Left lobe of liver (tissue), 2 donors: ENCODE results near the gene ZDHHC23. TPM values are rescaled to one million over a fixed set of nuclear protein-coding genes. Genes with fewer than 3 reads are reported as not detected.

ENCODE experiments used
- ATAC-seq: fragments of 200-7000 bp; cut with Tn5 transposase; one replicate; pipeline ENCODE4 v1.9.1; 2020; ENCODE audit warnings: mild to moderate bottlenecking, moderate library complexity
- DNase-seq: peaks from one replicate; pipeline ENCODE4 v3.0.0-alpha.2; 2020; ENCODE audit warnings: low spot score
- total RNA-seq: library from RNA; stranded (reverse); gene quantifications from one replicate; pipeline ENCODE4 v1.2.1, GENCODE V29; 2021
- donor health status: DM: no; HTN: no; CAD: no; lungs with moderate emphysema.
- donor health status: DM: no; HTN: yes; CAD: no.

The ZDHHC23 gene
- total RNA-seq, 1 donor from 2014 or later, result 11.7 TPM

DNA sequence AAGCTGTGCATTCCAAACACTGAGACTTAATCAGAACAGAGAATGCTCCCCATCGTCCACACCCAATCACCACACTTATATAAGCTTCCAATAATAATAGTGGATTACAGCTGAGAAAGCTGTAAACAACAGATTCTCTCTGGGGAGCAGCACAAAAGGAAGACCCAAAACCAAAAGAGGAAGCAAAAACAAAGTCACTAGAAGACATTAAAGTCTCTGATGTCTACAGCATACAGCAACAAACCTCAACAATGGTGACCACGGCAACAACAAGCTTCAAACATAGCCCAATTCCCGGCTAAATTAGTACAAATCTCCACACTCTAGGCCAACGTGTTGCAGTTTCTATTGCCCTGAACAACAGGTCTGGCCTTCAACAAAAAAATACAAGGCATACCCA is 37.7 kb downstream of the ZDHHC23 start:
- no peak for ATAC-seq
- no peak for DNase-seq

DNA sequence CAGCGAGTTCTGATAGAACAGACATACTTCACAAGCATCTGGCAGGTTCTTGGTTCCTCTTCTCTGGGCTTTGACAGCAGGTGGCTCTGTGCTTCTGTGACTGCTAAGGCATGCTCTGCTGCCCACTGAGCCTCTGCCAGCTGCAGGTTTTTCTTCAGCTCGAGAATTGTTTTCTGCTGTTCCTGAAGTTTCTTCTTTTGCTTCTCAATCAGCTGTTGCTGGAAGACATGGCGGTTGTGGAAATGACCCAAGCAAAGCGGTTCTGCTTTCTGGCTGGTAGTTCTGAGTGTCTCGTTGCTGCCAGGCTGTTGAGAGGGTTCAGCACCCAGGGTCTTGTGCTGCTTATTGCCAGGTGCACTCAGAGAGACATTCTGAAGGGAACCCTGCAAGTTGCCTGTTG is 57.7 kb downstream of the ZDHHC23 start:
- no peak for DNase-seq
- no peak for ATAC-seq

DNA sequence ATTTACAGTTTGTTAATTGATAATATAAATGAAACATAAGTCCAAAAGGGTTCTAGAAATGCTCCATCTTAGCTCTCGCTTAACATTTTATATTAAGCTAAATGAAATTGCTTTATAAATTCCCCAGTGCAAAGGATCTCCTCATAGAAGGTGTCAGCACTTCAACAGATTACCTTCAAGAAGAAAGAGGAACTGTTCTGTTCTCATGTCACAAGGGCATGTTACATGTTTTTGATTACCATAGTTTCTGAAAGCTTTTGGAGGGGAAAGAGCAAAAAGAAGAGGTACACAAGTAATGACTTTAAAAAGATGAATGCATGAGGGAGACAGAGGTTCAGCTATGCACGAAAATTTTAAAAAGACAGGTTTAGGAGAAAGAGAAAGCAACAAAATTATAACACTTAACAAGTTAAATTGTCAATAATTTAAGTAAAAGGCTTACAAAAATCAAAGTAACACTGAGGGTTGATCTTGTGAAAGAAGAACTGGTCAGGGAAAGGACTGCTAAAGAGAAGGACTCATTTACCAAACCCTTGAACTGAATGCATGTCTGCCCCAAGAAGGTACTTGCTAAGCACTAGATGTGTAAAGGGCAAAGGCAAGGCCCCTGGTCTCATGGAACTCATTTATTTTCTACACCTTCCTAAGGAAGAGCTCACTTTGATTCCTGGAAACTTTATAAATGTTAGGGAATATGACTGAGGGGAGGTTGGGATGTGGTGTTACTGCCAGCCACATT is 63.4 kb downstream of the ZDHHC23 start:
- DNase-seq (no peak), ATAC-seq (no peak)

Other genes with a start within 250 kb of the ZDHHC23 start
- 54.7 TPM for gene NAA50, start 201.8 kb upstream of the ZDHHC23 start, total RNA-seq
- 48.8 TPM for gene ATP6V1A, start 201.0 kb upstream of the ZDHHC23 start, total RNA-seq
- 16.5 TPM for gene GRAMD1C, start 109.2 kb upstream of the ZDHHC23 start, total RNA-seq
- 0.98 TPM for gene CCDC191, start 108.5 kb downstream of the ZDHHC23 start, total RNA-seq
- gene QTRT2, start 108.7 kb downstream of the ZDHHC23 start, total RNA-seq, result 6.6 TPM
- gene DRD3, start 231.0 kb downstream of the ZDHHC23 start, total RNA-seq, result not detected